NCI-H2196 treated with DMSO at 0.1 percent for 48 hours (cell line): ENCODE data around the gene CACHD1.

Source experiments
- DNase-seq: peaks from one replicate; lab custom pipeline; 2025; ENCODE audit not compliant: unreplicated experiment; lab: John Stamatoyannopoulos, UW

The CACHD1 gene

GRCh38 chr1:64472805-64473204 lies 2.9 kb downstream of the CACHD1 start:
- DNase-seq: no peak

- no peak for DNase-seq
Observed at GRCh38 chr1:64473367-64473766, 3.4 kb downstream of the CACHD1 start.

GRCh38 chr1:64474133-64474532 lies 4.2 kb downstream of the CACHD1 start:
- DNase-seq: no peak

- no peak for DNase-seq
Observed at GRCh38 chr1:64474665-64475439, 4.9 kb downstream of the CACHD1 start.

- DNase-seq: no peak
Observed at GRCh38 chr1:64476251-64476952, 6.5 kb downstream of the CACHD1 start.

GRCh38 chr1:64478594-64479470 lies 8.9 kb downstream of the CACHD1 start:
- no peak for DNase-seq

- no peak for DNase-seq
Observed at GRCh38 chr1:64479874-64480273, 9.9 kb downstream of the CACHD1 start.

GRCh38 chr1:64480999-64481772 lies 11.3 kb downstream of the CACHD1 start:
- DNase-seq: no peak

GRCh38 chr1:64482128-64482527 lies 12.2 kb downstream of the CACHD1 start:
- DNase-seq: no peak

- no peak for DNase-seq
Observed at GRCh38 chr1:64482720-64483119, 12.8 kb downstream of the CACHD1 start.

- no peak for DNase-seq
Observed at GRCh38 chr1:64483731-64484414, 13.9 kb downstream of the CACHD1 start.

- DNase-seq: peak; percentile 26
Observed at GRCh38 chr1:64484651-64485050, 14.7 kb downstream of the CACHD1 start.

GRCh38 chr1:64486193-64486592 lies 16.3 kb downstream of the CACHD1 start:
- DNase-seq: no peak

GRCh38 chr1:64487061-64487460 lies 17.1 kb downstream of the CACHD1 start:
- DNase-seq: no peak

GRCh38 chr1:64488862-64489261 lies 18.9 kb downstream of the CACHD1 start:
- no peak for DNase-seq

- no peak for DNase-seq
Observed at GRCh38 chr1:64489707-64490106, 19.8 kb downstream of the CACHD1 start.

GRCh38 chr1:64490213-64490818 lies 20.4 kb downstream of the CACHD1 start:
- no peak for DNase-seq

- no peak for DNase-seq
Observed at GRCh38 chr1:64492424-64492823, 22.5 kb downstream of the CACHD1 start.

GRCh38 chr1:64493831-64494230 lies 23.9 kb downstream of the CACHD1 start:
- no peak for DNase-seq

GRCh38 chr1:64494659-64495058 lies 24.7 kb downstream of the CACHD1 start:
- DNase-seq: no peak
